HCT116 (cell line): ENCODE measurements around the gene REEP5.

Experiments used
- CTCF ChIP-seq, 3 experiments: fragments of 200-600 bp in 1 of 3; sonication (generic) in 1 of 3; IDR thresholded peaks in 2 of 3; conservative IDR thresholded peaks in 1 of 3; 2 replicates each; pipeline ENCODE4 v1.5.1; 2012 to 2017; ENCODE audit warnings: low read depth in 2 of 3, low read length in 2 of 3, antibody characterized with exemption in 1 of 3, borderline replicate concordance in 1 of 3, control low read depth in 1 of 3, mild to moderate bottlenecking in 1 of 3, mixed read lengths in 1 of 3, mixed run types in 1 of 3, moderate library complexity in 1 of 3; ENCODE audit not compliant: insufficient read depth in 1 of 3
- EGR1 ChIP-seq: IDR thresholded peaks from 2 replicates; pipeline ENCODE4 v1.6.1; 2012; ENCODE audit warnings: low read depth
- EZH2phosphoT487 ChIP-seq: fragments of 200-600 bp; IDR thresholded peaks from 2 replicates; pipeline ENCODE4 v1.6.1; 2018; ENCODE audit warnings: antibody characterized with exemption, borderline replicate concordance
- REST ChIP-seq: IDR thresholded peaks from 2 replicates; pipeline ENCODE4 v1.6.1; 2012; ENCODE audit warnings: low read depth
- SP1 ChIP-seq: IDR thresholded peaks from 2 replicates; pipeline ENCODE4 v1.6.1; 2012; ENCODE audit warnings: low read depth
- SRF ChIP-seq: IDR thresholded peaks from 2 replicates; pipeline ENCODE4 v1.6.1; 2012; ENCODE audit warnings: low read depth

- TF ChIP-seq EZH2phosphoT487 = no peak
- TF ChIP-seq CTCF (IDR thresholded peaks at IDR 0.05 in 2 of 3, conservative IDR thresholded peaks at IDR 0.05 in 1 of 3; ENCODE audit: borderline replicate concordance in 1 of 3, insufficient read depth in 1 of 3, low read depth in 2 of 3, low read length in 2 of 3) = no peak
- TF ChIP-seq SP1 = no peak
- TF ChIP-seq SRF = no peak
- TF ChIP-seq REST = no peak
- no peak for TF ChIP-seq EGR1
Observed at GRCh38 chr5:112930082-112930344, 8.0 kb upstream of the REEP5 start.
